Smooth muscle cell (in vitro differentiated cells): ENCODE data around the gene SNAP25. TPM values are rescaled to one million over a fixed set of nuclear protein-coding genes. Genes with fewer than 3 reads are reported as not detected.

ENCODE experiments used
- DNase-seq: peaks from one replicate; lab custom pipeline; 2025; ENCODE audit not compliant: unreplicated experiment; lab: John Stamatoyannopoulos, UW
- H2AFZ ChIP-seq: fragments of 200-600 bp; sonication (generic); 2 replicates; pipeline ENCODE4 v1.6.0; 2016; ENCODE audit warnings: antibody characterized with exemption, low read depth, mild to moderate bottlenecking
- H3F3A ChIP-seq: fragments of 200-600 bp; sonication (generic); 2 replicates; pipeline ENCODE4 v1.6.0; 2017; ENCODE audit warnings: antibody characterized with exemption, low read depth
- H3K27ac ChIP-seq: fragments of 200-600 bp; sonication (generic); 2 replicates; pipeline ENCODE4 v1.5.1; 2016; ENCODE audit warnings: low read depth, mild to moderate bottlenecking
- H3K27me3 ChIP-seq: fragments of 200-600 bp; sonication (generic); 2 replicates; pipeline ENCODE4 v1.6.1; 2016; ENCODE audit warnings: low read depth, mild to moderate bottlenecking
- H3K36me3 ChIP-seq: fragments of 200-600 bp; sonication (generic); 2 replicates; pipeline ENCODE4 v1.5.1; 2016; ENCODE audit warnings: low read depth
- H3K4me1 ChIP-seq: fragments of 200-600 bp; sonication (generic); 2 replicates; pipeline ENCODE4 v1.5.1; 2016; ENCODE audit warnings: low read depth
- H3K4me2 ChIP-seq: fragments of 200-600 bp; sonication (generic); 2 replicates; pipeline ENCODE4 v1.6.0; 2016; ENCODE audit warnings: mild to moderate bottlenecking
- H3K4me3 ChIP-seq: fragments of 200-600 bp; sonication (generic); 2 replicates; pipeline ENCODE4 v1.5.1; 2016; ENCODE audit warnings: mild to moderate bottlenecking
- H3K79me2 ChIP-seq: fragments of 200-600 bp; sonication (generic); 2 replicates; pipeline ENCODE4 v1.6.0; 2016; ENCODE audit warnings: low read depth, mild to moderate bottlenecking
- H3K9ac ChIP-seq: fragments of 200-600 bp; sonication (generic); 2 replicates; pipeline ENCODE4 v1.6.0; 2016; ENCODE audit warnings: low read depth
- H3K9me3 ChIP-seq: fragments of 200-600 bp; sonication (generic); replicated peaks from 2 replicates; pipeline ENCODE4 v1.5.1; 2016; ENCODE audit warnings: low read depth
- H4K20me1 ChIP-seq: fragments of 200-600 bp; sonication (generic); 2 replicates; pipeline ENCODE4 v1.6.0; 2016; ENCODE audit warnings: low read depth
- WGBS: methylation state at CpG from one replicate; pipeline ENCODE4 v1.1.7; 2016; ENCODE audit warnings: low lambda C conversion rate; 5-methylcytosine and 5-hydroxymethylcytosine counted together
- polyA plus RNA-seq: library from polyadenylated mRNA; unstranded; fragments of >200 nt; fragmentation: Nextera tagmentation; extraction: Ambion mirVana; gene quantifications from 2 replicates; pipeline ENCODE4 v1.2.1, GENCODE V29; 2016
- total RNA-seq: library from RNA; depleted of rRNA; stranded (reverse); fragments of >200 nt; gene quantifications from 2 replicates; pipeline ENCODE4 v1.2.3, GENCODE V29; 2014
- TF ChIP-seq, protein P1 (sequence below): fragments of 200-600 bp; sonication (generic); IDR thresholded peaks from 2 replicates; pipeline ENCODE4 v1.5.1; 2017; ENCODE audit warnings: borderline replicate concordance, mild to moderate bottlenecking, antibody characterized with exemption; ENCODE audit not compliant: insufficient read depth, poor library complexity, severe bottlenecking

SNAP25 gene
- total and polyA plus RNA-seq, 2 experiments from 2014 or later: 4.9 to 5.4 TPM

DNA sequence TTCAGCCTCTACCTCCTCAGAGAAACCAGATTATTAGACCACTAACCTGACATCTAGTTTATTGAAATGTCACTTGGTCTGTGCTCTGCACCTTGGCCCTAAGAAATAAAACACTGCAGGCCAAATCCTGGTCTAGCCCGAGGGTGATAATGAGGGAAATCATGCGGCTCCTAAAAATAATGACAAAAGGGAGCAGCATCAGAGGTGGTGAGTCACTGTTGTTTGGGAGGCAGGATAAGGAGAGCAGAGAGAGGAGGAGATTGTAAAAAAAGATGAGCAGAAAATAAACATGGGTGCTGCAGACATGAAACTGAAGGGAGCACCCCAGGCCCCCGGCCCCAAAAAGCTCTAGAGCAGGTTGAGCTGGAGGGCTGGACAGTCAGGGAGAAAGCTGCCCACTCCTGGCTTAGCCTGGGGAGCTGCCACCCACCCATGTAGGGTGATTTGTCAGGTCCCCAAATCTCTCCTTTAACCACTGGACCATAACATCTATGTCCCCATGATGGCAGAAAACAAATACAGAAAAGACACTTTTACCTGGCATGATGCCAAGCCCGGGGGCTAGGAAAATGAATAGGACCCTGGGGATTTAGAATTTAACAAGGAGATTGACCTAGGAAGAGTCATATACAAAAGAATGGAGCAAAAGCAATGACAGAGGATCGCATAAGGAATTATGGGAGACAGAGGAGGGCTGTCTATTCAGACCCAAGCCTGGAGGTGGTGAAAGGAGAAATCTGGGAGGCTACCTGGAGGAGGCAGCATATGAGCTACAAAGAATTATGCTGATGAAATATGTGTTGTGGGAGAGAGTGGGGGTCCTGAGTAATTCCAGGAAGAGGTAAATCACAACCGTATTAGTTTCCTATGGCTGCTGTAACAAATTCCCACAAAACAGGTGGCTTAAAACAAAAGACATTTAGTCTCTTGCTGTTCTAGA, 103.7 kb downstream of the SNAP25 start:
- Histone ChIP-seq H3F3A (no peaks in the 10 kb centered on the region), H4K20me1 (no peaks in the 10 kb centered on the region), H3K4me1 (no peaks in the 10 kb centered on the region), H3K9ac (no peak overlapping the region), H3K36me3 (no peaks in the 10 kb centered on the region), H3K9me3 (no peaks in the 10 kb centered on the region), H3K27ac (no peak overlapping the region), H3K4me3 (no peak overlapping the region), H3K79me2 (no peaks in the 10 kb centered on the region), H3K27me3 (no peaks in the 10 kb centered on the region), H3K4me2 (no peak overlapping the region), H2AFZ (no peak overlapping the region)
- TF ChIP-seq, protein P1, sequence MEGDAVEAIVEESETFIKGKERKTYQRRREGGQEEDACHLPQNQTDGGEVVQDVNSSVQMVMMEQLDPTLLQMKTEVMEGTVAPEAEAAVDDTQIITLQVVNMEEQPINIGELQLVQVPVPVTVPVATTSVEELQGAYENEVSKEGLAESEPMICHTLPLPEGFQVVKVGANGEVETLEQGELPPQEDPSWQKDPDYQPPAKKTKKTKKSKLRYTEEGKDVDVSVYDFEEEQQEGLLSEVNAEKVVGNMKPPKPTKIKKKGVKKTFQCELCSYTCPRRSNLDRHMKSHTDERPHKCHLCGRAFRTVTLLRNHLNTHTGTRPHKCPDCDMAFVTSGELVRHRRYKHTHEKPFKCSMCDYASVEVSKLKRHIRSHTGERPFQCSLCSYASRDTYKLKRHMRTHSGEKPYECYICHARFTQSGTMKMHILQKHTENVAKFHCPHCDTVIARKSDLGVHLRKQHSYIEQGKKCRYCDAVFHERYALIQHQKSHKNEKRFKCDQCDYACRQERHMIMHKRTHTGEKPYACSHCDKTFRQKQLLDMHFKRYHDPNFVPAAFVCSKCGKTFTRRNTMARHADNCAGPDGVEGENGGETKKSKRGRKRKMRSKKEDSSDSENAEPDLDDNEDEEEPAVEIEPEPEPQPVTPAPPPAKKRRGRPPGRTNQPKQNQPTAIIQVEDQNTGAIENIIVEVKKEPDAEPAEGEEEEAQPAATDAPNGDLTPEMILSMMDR: no peak
- WGBS: 59% methylated on average over 6 of the region's 6 CpGs
- no peak for DNase-seq

DNA sequence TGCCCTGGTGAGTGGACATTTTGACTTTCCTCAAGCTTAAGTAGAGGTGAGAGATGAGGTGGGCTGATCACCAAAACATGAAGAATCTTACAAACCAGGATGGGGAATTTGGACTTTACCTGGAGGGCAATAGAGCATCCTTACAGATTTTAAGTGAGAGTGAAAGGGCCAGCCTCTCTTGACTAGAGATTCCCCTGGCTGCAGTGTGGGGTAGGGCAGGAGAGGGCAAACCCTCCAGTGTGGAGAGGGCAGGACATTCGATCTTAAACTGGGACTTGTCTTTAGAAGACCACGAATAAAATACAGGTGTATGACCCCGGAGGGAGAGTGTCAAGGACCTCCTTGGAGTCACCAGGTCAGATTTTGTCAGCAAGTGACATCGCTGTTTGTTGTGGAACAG, 105.1 kb downstream of the SNAP25 start:
- H3K9ac ChIP-seq: no peak overlapping the region
- H3K79me2 ChIP-seq: no peaks in the 10 kb centered on the region
- H3F3A ChIP-seq: no peaks in the 10 kb centered on the region
- no peak overlapping the region for H3K27ac ChIP-seq
- no peaks in the 10 kb centered on the region for H3K4me1 ChIP-seq
- no peaks in the 10 kb centered on the region for H4K20me1 ChIP-seq
- H2AFZ ChIP-seq: no peak overlapping the region
- H3K9me3 ChIP-seq: no peaks in the 10 kb centered on the region
- no peak overlapping the region for H3K4me3 ChIP-seq
- TF ChIP-seq, protein P1: no peak
- no peaks in the 10 kb centered on the region for H3K36me3 ChIP-seq
- H3K27me3 ChIP-seq: no peaks in the 10 kb centered on the region
- 91% methylated on average over 4 of the region's 4 CpGs for WGBS
- no peak overlapping the region for H3K4me2 ChIP-seq
- DNase-seq: no peak

DNA sequence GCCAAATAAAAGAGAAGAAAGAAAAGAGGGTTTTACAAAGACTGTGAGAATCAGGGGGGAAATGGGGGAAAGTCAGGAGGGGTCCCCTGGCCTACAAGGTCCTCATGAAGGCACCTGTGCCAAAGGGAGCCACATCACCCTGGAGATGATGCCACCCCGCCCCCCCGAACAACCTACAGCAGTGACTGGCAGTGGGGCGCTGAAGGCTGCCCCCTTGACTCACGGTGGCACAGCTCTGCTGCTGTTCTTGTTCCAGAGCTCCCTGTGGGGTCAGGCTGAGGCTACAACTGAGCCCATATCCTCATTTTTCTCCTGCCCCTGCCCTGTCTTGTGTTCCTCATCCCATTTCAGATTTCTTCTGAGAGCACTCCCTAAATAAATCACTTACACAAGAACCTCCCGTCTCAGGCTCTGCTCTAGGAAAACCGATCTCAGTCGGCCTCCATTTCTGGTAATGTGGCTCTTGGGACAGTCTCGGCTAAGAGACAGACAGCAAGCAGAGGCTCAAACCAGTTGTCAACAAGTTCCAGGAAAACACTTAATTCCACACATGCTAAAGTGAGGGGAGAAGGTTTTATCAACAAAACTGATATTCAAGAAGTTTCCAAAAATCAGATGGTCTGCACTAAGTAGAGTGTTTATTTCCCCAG, 105.7 kb downstream of the SNAP25 start:
- H3K4me3 ChIP-seq: no peak overlapping the region
- no peaks in the 10 kb centered on the region for H3K79me2 ChIP-seq
- no peaks in the 10 kb centered on the region for H3K27me3 ChIP-seq
- TF ChIP-seq, protein P1: no peak
- no peak overlapping the region for H3K9ac ChIP-seq
- no peak for DNase-seq
- H3K36me3 ChIP-seq: no peaks in the 10 kb centered on the region
- H3K9me3 ChIP-seq: no peaks in the 10 kb centered on the region
- no peaks in the 10 kb centered on the region for H4K20me1 ChIP-seq
- H3K4me2 ChIP-seq: no peak overlapping the region
- 67% methylated on average over 8 of the region's 8 CpGs for WGBS
- no peak overlapping the region for H3K27ac ChIP-seq
- no peak overlapping the region for H2AFZ ChIP-seq
- no peaks in the 10 kb centered on the region for H3F3A ChIP-seq
- no peaks in the 10 kb centered on the region for H3K4me1 ChIP-seq
